HEK293 (cell line): Measurements from ENCODE around the gene KRTAP9-9.

ENCODE experiments used
- CTCF ChIA-PET: fragments of 350-600 bp; formaldehyde crosslinking; extraction: SDS; loops from one replicate; lab custom pipeline; 2021; ENCODE audit warnings: antibody characterized with exemption; lab: Yijun Ruan, JAX
- POLR2A ChIA-PET: fragments of 300-600 bp; formaldehyde crosslinking; extraction: SDS; loops from one replicate; lab custom pipeline; 2020; ENCODE audit warnings: antibody characterized with exemption, inconsistent platforms; lab: Yijun Ruan, JAX
- H3K27ac ChIP-seq: fragments of 200-500 bp; sonication (Bioruptor generic); 2 replicates; pipeline ENCODE4 v1.5.1; 2014; ENCODE audit warnings: low read depth, low read length, control low read depth, inconsistent platforms; ENCODE audit errors: extremely low read depth
- H3K36me3 ChIP-seq, 2 experiments: fragments of 200-500 bp in 1 of 2; sonication (Bioruptor generic) in 1 of 2; 1 replicate in 1 of 2; 2 replicates in 1 of 2; pipeline ENCODE4 v1.5.1; 2014 to 2017; ENCODE audit warnings: inconsistent platforms in 2 of 2, low read length in 2 of 2; ENCODE audit not compliant: control insufficient read depth in 2 of 2, insufficient read depth in 1 of 2
- H3K4me1 ChIP-seq: fragments of 200-500 bp; sonication (Bioruptor generic); 2 replicates; pipeline ENCODE4 v1.5.1; 2014; ENCODE audit warnings: mild to moderate bottlenecking, low read length, inconsistent platforms; ENCODE audit not compliant: control insufficient read depth, insufficient read depth
- H3K4me3 ChIP-seq: 2 replicates; pipeline ENCODE4 v1.5.1; 2011; ENCODE audit warnings: low read depth, mild to moderate bottlenecking, control low read depth, low read length, moderate library complexity
- H3K9me3 ChIP-seq: fragments of 200-500 bp; sonication (Bioruptor generic); 2 replicates; pipeline ENCODE4 v1.5.1; 2014; ENCODE audit warnings: low read depth, low read length, inconsistent platforms; ENCODE audit not compliant: control insufficient read depth, insufficient read depth
- FEZF1 ChIP-seq: fragments of 450-650 bp; formaldehyde crosslinking; IDR thresholded peaks from 2 replicates; pipeline ENCODE4 v1.5.1; 2016; ENCODE audit warnings: missing biosample characterization, missing genetic modification characterization
- GLI4 ChIP-seq: fragments of 450-650 bp; formaldehyde crosslinking; IDR thresholded peaks from 2 replicates; pipeline ENCODE4 v1.5.1; 2016; ENCODE audit warnings: missing biosample characterization, missing genetic modification characterization
- SCRT1 ChIP-seq: fragments of 450-650 bp; formaldehyde crosslinking; IDR thresholded peaks from 2 replicates; pipeline ENCODE4 v1.5.1; 2016; ENCODE audit warnings: missing biosample characterization, missing genetic modification characterization, borderline replicate concordance
- SP7 ChIP-seq: fragments of 450-650 bp; formaldehyde crosslinking; IDR thresholded peaks from 2 replicates; pipeline ENCODE4 v1.5.1; 2016; ENCODE audit warnings: missing biosample characterization, missing genetic modification characterization
- ZBTB20 ChIP-seq: fragments of 450-650 bp; formaldehyde crosslinking; IDR thresholded peaks from 2 replicates; pipeline ENCODE4 v1.5.1; 2016; ENCODE audit warnings: missing biosample characterization, missing genetic modification characterization
- ZNF175 ChIP-seq: fragments of 450-650 bp; formaldehyde crosslinking; IDR thresholded peaks from 2 replicates; pipeline ENCODE4 v1.5.1; 2016; ENCODE audit warnings: missing biosample characterization, missing genetic modification characterization
- ZNF19 ChIP-seq: fragments of 450-650 bp; formaldehyde crosslinking; IDR thresholded peaks from 2 replicates; pipeline ENCODE4; 2016; ENCODE audit warnings: missing biosample characterization, missing genetic modification characterization, low read depth
- ZNF202 ChIP-seq: fragments of 450-650 bp; formaldehyde crosslinking; IDR thresholded peaks from 2 replicates; pipeline ENCODE4 v1.5.1; 2016; ENCODE audit warnings: missing biosample characterization, missing genetic modification characterization, borderline replicate concordance
- ZNF391 ChIP-seq: fragments of 450-650 bp; formaldehyde crosslinking; IDR thresholded peaks from 2 replicates; pipeline ENCODE4 v1.5.1; 2016; ENCODE audit warnings: low read depth, missing biosample characterization, missing genetic modification characterization, borderline replicate concordance
- ZNF626 ChIP-seq: fragments of 450-650 bp; sonication (Bioruptor Pico); formaldehyde crosslinking; IDR thresholded peaks from 2 replicates; pipeline ENCODE4 v1.5.1; 2018; ENCODE audit warnings: missing biosample characterization, missing genetic modification characterization, inconsistent platforms
- ZNF629 ChIP-seq: fragments of 450-650 bp; formaldehyde crosslinking; IDR thresholded peaks from 2 replicates; pipeline ENCODE4 v1.5.1; 2017; ENCODE audit warnings: missing biosample characterization, missing genetic modification characterization
- ZNF768 ChIP-seq: fragments of 450-650 bp; formaldehyde crosslinking; IDR thresholded peaks from 2 replicates; pipeline ENCODE4 v1.5.1; 2018; ENCODE audit warnings: missing biosample characterization, mild to moderate bottlenecking, missing genetic modification characterization
- ZNF843 ChIP-seq: fragments of 450-650 bp; formaldehyde crosslinking; IDR thresholded peaks from 2 replicates; pipeline ENCODE4 v1.5.1; 2016; ENCODE audit warnings: missing biosample characterization, missing genetic modification characterization
- TF ChIP-seq, protein P1 (sequence below): fragments of 450-650 bp; IDR thresholded peaks from 2 replicates; pipeline ENCODE4 v1.5.1; 2018; ENCODE audit warnings: missing biosample characterization, missing genetic modification characterization
- TF ChIP-seq, protein P2 (sequence below): fragments of 450-650 bp; formaldehyde crosslinking; IDR thresholded peaks from 2 replicates; pipeline ENCODE4 v1.5.1; 2016; ENCODE audit warnings: missing biosample characterization, missing genetic modification characterization
- TF ChIP-seq, protein P3 (sequence below): fragments of 450-650 bp; formaldehyde crosslinking; IDR thresholded peaks from 2 replicates; pipeline ENCODE4 v1.5.1; 2016; ENCODE audit warnings: missing biosample characterization, missing genetic modification characterization
- TF ChIP-seq, protein P4 (sequence below): fragments of 450-650 bp; formaldehyde crosslinking; IDR thresholded peaks from 2 replicates; pipeline ENCODE4 v1.5.1; 2016; ENCODE audit warnings: missing biosample characterization, missing genetic modification characterization
- TF ChIP-seq, protein P5 (sequence below): fragments of 450-650 bp; formaldehyde crosslinking; IDR thresholded peaks from 2 replicates; pipeline ENCODE4 v1.5.1; 2016; ENCODE audit warnings: missing biosample characterization, missing genetic modification characterization
- TF ChIP-seq, protein P6 (sequence below): fragments of 450-650 bp; formaldehyde crosslinking; IDR thresholded peaks from 2 replicates; pipeline ENCODE4 v1.5.1; 2016; ENCODE audit warnings: missing biosample characterization, missing genetic modification characterization, borderline replicate concordance
- TF ChIP-seq, protein P7 (sequence below): fragments of 450-650 bp; formaldehyde crosslinking; IDR thresholded peaks from 2 replicates; pipeline ENCODE4 v1.5.1; 2016; ENCODE audit warnings: missing biosample characterization, missing genetic modification characterization

The KRTAP9-9 gene

DNA sequence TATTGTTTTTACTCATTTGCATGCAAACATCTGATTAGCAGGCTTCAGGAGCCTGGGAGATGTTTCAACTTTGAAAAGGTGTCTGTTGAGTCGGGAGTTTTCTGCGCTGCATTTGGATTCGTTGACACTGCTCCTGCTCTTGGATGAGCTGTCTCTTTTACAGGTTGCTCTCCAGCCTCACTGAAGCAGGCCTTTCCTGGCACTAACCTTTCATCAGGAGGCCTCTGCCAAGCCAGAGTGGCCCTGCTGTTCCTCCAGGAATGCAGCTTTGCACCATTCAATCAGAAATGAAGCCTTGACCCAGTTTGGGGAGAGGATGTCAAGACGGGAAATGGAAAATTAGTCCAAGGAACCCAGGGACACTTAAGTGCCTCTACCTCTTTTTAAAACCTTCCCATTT, 47.8 kb downstream of the KRTAP9-9 start (continued):
- TF ChIP-seq, protein P1, sequence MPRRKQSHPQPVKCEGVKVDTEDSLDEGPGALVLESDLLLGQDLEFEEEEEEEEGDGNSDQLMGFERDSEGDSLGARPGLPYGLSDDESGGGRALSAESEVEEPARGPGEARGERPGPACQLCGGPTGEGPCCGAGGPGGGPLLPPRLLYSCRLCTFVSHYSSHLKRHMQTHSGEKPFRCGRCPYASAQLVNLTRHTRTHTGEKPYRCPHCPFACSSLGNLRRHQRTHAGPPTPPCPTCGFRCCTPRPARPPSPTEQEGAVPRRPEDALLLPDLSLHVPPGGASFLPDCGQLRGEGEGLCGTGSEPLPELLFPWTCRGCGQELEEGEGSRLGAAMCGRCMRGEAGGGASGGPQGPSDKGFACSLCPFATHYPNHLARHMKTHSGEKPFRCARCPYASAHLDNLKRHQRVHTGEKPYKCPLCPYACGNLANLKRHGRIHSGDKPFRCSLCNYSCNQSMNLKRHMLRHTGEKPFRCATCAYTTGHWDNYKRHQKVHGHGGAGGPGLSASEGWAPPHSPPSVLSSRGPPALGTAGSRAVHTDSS: no peak
- TF ChIP-seq ZNF391 (tag by site-specific recombination): no peak
- TF ChIP-seq FEZF1 (tag by site-specific recombination): no peak
- TF ChIP-seq, protein P2, sequence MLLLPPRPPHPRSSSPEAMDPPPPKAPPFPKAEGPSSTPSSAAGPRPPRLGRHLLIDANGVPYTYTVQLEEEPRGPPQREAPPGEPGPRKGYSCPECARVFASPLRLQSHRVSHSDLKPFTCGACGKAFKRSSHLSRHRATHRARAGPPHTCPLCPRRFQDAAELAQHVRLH (tag by site-specific recombination): no peak
- no peak for TF ChIP-seq SCRT1 (tag by site-specific recombination)
- TF ChIP-seq, protein P3, sequence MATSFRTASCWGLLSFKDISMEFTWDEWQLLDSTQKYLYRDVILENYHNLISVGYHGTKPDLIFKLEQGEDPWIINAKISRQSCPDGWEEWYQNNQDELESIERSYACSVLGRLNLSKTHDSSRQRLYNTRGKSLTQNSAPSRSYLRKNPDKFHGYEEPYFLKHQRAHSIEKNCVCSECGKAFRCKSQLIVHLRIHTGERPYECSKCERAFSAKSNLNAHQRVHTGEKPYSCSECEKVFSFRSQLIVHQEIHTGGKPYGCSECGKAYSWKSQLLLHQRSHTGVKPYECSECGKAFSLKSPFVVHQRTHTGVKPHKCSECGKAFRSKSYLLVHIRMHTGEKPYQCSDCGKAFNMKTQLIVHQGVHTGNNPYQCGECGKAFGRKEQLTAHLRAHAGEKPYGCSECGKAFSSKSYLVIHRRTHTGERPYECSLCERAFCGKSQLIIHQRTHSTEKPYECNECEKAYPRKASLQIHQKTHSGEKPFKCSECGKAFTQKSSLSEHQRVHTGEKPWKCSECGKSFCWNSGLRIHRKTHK (tag by site-specific recombination): no peak
- no peak for TF ChIP-seq GLI4 (tag by site-specific recombination)
- TF ChIP-seq, protein P4, sequence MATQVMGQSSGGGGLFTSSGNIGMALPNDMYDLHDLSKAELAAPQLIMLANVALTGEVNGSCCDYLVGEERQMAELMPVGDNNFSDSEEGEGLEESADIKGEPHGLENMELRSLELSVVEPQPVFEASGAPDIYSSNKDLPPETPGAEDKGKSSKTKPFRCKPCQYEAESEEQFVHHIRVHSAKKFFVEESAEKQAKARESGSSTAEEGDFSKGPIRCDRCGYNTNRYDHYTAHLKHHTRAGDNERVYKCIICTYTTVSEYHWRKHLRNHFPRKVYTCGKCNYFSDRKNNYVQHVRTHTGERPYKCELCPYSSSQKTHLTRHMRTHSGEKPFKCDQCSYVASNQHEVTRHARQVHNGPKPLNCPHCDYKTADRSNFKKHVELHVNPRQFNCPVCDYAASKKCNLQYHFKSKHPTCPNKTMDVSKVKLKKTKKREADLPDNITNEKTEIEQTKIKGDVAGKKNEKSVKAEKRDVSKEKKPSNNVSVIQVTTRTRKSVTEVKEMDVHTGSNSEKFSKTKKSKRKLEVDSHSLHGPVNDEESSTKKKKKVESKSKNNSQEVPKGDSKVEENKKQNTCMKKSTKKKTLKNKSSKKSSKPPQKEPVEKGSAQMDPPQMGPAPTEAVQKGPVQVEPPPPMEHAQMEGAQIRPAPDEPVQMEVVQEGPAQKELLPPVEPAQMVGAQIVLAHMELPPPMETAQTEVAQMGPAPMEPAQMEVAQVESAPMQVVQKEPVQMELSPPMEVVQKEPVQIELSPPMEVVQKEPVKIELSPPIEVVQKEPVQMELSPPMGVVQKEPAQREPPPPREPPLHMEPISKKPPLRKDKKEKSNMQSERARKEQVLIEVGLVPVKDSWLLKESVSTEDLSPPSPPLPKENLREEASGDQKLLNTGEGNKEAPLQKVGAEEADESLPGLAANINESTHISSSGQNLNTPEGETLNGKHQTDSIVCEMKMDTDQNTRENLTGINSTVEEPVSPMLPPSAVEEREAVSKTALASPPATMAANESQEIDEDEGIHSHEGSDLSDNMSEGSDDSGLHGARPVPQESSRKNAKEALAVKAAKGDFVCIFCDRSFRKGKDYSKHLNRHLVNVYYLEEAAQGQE (tag by site-specific recombination): no peak

DNA sequence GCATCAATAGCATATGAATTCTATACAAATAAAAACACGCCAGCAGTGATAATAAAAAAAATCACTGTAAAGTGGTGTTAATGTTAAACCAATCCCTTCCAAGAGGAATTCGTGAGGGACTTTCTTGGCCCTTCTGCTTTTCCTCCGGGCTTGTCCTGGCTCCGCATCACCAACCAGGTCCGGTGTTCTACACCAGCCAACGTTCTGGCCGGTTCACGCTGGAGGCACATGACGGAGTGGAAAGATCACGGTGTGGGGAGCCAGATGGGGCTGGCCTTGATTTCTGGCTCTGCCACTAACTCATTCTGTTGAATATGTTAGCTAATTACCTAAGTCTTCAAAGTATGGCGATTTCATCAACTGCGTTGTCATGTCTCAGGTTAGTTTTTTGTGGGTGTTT, 48.9 kb downstream of the KRTAP9-9 start:
- H3K4me1 ChIP-seq: no peaks in the 10 kb centered on the region
- CTCF ChIA-PET: interaction anchor here (4.8 kb wide), 1 partner anchor 18 kb away, joined by 27 read pairs; no protein-coding TSS in a partner anchor
- H3K36me3 ChIP-seq: no peaks in the 10 kb centered on the region
- H3K27ac ChIP-seq: no peak overlapping the region
- no peaks in the 10 kb centered on the region for H3K9me3 ChIP-seq
- no peak overlapping the region for H3K4me3 ChIP-seq
- POLR2A ChIA-PET: no interaction called here
- TF ChIP-seq SP7 (tag by site-specific recombination) (no peak), ZNF202 (no peak), ZNF768 (tag by site-specific recombination) (no peak), ZNF175 (tag by site-specific recombination) (no peak), FEZF1 (tag by site-specific recombination) (no peak), ZBTB20 (tag by site-specific recombination) (no peak), GLI4 (tag by site-specific recombination) (no peak), ZNF19 (tag by site-specific recombination) (no peak), ZNF626 (tag by site-specific recombination) (no peak), ZNF629 (tag by site-specific recombination) (no peak), ZNF843 (tag by site-specific recombination) (no peak)
- TF ChIP-seq, protein P5, sequence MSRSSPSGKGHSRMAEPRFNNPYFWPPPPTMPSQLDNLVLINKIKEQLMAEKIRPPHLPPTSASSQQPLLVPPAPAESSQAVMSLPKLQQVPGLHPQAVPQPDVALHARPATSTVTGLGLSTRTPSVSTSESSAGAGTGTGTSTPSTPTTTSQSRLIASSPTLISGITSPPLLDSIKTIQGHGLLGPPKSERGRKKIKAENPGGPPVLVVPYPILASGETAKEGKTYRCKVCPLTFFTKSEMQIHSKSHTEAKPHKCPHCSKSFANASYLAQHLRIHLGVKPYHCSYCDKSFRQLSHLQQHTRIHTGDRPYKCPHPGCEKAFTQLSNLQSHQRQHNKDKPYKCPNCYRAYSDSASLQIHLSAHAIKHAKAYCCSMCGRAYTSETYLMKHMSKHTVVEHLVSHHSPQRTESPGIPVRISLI (tag by site-specific recombination): no peak
- TF ChIP-seq, protein P6, sequence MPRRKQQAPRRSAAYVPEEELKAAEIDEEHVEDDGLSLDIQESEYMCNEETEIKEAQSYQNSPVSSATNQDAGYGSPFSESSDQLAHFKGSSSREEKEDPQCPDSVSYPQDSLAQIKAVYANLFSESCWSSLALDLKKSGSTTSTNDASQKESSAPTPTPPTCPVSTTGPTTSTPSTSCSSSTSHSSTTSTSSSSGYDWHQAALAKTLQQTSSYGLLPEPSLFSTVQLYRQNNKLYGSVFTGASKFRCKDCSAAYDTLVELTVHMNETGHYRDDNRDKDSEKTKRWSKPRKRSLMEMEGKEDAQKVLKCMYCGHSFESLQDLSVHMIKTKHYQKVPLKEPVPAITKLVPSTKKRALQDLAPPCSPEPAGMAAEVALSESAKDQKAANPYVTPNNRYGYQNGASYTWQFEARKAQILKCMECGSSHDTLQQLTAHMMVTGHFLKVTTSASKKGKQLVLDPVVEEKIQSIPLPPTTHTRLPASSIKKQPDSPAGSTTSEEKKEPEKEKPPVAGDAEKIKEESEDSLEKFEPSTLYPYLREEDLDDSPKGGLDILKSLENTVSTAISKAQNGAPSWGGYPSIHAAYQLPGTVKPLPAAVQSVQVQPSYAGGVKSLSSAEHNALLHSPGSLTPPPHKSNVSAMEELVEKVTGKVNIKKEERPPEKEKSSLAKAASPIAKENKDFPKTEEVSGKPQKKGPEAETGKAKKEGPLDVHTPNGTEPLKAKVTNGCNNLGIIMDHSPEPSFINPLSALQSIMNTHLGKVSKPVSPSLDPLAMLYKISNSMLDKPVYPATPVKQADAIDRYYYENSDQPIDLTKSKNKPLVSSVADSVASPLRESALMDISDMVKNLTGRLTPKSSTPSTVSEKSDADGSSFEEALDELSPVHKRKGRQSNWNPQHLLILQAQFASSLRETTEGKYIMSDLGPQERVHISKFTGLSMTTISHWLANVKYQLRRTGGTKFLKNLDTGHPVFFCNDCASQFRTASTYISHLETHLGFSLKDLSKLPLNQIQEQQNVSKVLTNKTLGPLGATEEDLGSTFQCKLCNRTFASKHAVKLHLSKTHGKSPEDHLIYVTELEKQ: no peak
- TF ChIP-seq, protein P7, sequence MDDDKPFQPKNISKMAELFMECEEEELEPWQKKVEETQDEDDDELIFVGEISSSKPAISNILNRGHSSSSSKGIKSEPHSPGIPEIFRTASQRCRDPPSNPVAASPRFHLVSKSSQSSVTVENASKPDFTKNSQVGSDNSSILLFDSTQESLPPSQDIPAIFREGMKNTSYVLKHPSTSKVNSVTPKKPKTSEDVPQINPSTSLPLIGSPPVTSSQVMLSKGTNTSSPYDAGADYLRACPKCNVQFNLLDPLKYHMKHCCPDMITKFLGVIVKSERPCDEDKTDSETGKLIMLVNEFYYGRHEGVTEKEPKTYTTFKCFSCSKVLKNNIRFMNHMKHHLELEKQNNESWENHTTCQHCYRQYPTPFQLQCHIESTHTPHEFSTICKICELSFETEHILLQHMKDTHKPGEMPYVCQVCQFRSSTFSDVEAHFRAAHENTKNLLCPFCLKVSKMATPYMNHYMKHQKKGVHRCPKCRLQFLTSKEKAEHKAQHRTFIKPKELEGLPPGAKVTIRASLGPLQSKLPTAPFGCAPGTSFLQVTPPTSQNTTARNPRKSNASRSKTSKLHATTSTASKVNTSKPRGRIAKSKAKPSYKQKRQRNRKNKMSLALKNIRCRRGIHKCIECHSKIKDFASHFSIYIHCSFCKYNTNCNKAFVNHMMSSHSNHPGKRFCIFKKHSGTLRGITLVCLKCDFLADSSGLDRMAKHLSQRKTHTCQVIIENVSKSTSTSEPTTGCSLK: no peak
- TF ChIP-seq, protein P3 (tag by site-specific recombination): no peak
